ENCODE data around the gene HELZ2. TPM values are rescaled to one million over a fixed set of nuclear protein-coding genes. Genes with fewer than 3 reads are reported as not detected.

HELZ2 gene
- total and polyA plus RNA-seq, 2 of the 4 experiments (the other 2 are of a cell fraction): 4.7 to 10.6 TPM

DNA sequence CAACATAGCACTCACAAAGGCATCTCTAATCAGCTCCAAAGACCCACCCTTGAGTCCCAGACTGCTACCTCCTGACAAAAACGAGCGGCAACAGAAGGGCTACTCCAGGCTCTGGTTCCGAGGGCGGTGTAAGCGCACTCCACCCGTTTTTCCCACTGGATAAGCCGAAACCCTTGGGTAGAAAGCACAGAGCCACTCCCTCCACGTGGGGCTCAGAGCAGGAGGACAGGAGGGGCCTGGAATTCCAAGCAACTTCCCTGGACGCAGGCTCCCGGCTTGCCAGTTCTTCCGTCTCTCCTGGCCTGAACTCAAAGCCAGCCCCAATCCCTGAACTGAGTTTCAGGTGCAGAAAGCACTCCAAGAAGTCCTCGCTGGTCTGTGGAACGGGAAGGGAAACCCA is 45.5 kb upstream of the HELZ2 start:
- peaks cover 29 to 78% of the 10 kb centered on the region in 2 experiments for H3K79me1 ChIP-seq (ENCODE audit: low read depth in 1 of 2, low read length in 2 of 2)
- no TSS peak for BruUV-seq (replicated peaks)
- no peak overlapping the region for H3K18ac ChIP-seq (ENCODE audit: low read depth, low read length)
- no peak overlapping the region for H3K27ac ChIP-seq (ENCODE audit: insufficient read depth, low read length)
- H3K23ac ChIP-seq (ENCODE audit: low read depth, low read length): no peak overlapping the region
- no peak overlapping the region for H3K9ac ChIP-seq (ENCODE audit: low read depth, low read length)
- H4K8ac ChIP-seq (ENCODE audit: low read depth in 2 of 2, low read length in 2 of 2): no peak overlapping the region
- ATAC-seq (ENCODE audit: low read depth): no peak
- ChIA-PET POLR2A (ENCODE audit: unreplicated experiment) (no interaction called here), CTCF (no interaction called here)
- peak overlapping the region; percentile 28 for H2AK9ac ChIP-seq (replicated peaks; ENCODE audit: low read depth, low read length, poor library complexity)
- H4K91ac ChIP-seq (ENCODE audit: insufficient read depth, low read depth, low read length): no peak overlapping the region
- intact Hi-C loops (cut with micrococcal nuclease): no loop called here
- no peak overlapping the region for H3K4me2 ChIP-seq (ENCODE audit: low read depth, low read length)
- no peak overlapping the region for H4K5ac ChIP-seq (ENCODE audit: low read depth, low read length)
- H3K14ac ChIP-seq (replicated peaks; ENCODE audit: low read depth, low read length): no peak overlapping the region
- no peak for TF ChIP-seq CEBPB (IDR thresholded peaks at IDR 0.05; ENCODE audit: low read depth, low read length)
- no peak for TF ChIP-seq MAFK (IDR thresholded peaks at IDR 0.05; ENCODE audit: low read depth, low read length)
- TF ChIP-seq RFX5 (IDR thresholded peaks at IDR 0.05; ENCODE audit: low read depth, low read length): no peak
- TF ChIP-seq, protein P1, sequence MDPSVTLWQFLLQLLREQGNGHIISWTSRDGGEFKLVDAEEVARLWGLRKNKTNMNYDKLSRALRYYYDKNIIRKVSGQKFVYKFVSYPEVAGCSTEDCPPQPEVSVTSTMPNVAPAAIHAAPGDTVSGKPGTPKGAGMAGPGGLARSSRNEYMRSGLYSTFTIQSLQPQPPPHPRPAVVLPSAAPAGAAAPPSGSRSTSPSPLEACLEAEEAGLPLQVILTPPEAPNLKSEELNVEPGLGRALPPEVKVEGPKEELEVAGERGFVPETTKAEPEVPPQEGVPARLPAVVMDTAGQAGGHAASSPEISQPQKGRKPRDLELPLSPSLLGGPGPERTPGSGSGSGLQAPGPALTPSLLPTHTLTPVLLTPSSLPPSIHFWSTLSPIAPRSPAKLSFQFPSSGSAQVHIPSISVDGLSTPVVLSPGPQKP (IDR thresholded peaks at IDR 0.05; ENCODE audit: borderline replicate concordance, low read depth, low read length): no peak
- no peak for TF ChIP-seq RCOR1 (IDR thresholded peaks at IDR 0.05; ENCODE audit: insufficient replicate concordance, low read length)
- TF ChIP-seq MAZ (IDR thresholded peaks at IDR 0.05; ENCODE audit: borderline replicate concordance, low read depth, low read length): no peak
- TF ChIP-seq RAD21 (IDR thresholded peaks at IDR 0.05; ENCODE audit: low read length): no peak
- H3K4ac ChIP-seq (ENCODE audit: low read depth, low read length): no peak overlapping the region
- H3K56ac ChIP-seq (ENCODE audit: extremely low read depth, insufficient read depth, low read length): no peak overlapping the region
- H3K27me3 ChIP-seq (ENCODE audit: control insufficient read depth, insufficient read depth, low read length): no peaks in the 10 kb centered on the region
- no peak overlapping the region for H2BK20ac ChIP-seq (ENCODE audit: low read depth, low read length)
- no peaks in the 10 kb centered on the region for H3K4me1 ChIP-seq (ENCODE audit: control insufficient read depth, insufficient read depth, low read length)
- WGBS, 2 experiments (ENCODE audit: extremely low coverage in 2 of 2, insufficient read length in 1 of 2): 100% methylated on average over 2 of the region's 13 CpGs; no CpG with 5 or more reads in 1 of the 2 experiments
- H3K4me3 ChIP-seq (ENCODE audit: insufficient read depth, low read depth, low read length): no peak overlapping the region
- no peak for DNase-seq
- no peak overlapping the region for H2AK5ac ChIP-seq (ENCODE audit: low read depth, low read length)
- peaks cover 34% of the 10 kb centered on the region for H3K36me3 ChIP-seq (ENCODE audit: control insufficient read depth, insufficient read depth, low read length)
- peaks cover 3% of the 10 kb centered on the region; the same call in 1 of the 2 replicates for H3K9me1 ChIP-seq (ENCODE audit: insufficient read depth, low read length)
- H2BK5ac ChIP-seq (ENCODE audit: low read depth, low read length, poor library complexity, severe bottlenecking): no peak overlapping the region
- no peak overlapping the region for H2BK15ac ChIP-seq (ENCODE audit: low read depth, low read length)
- dilution Hi-C loops (cut with HindIII; ENCODE audit: low sequenced_read_pairs, unreplicated experiment): no loop called here
- no peak overlapping the region for H2AFZ ChIP-seq (replicated peaks; ENCODE audit: low read length, poor library complexity)
- H4K20me1 ChIP-seq (ENCODE audit: insufficient read depth, low read length): peaks cover 22% of the 10 kb centered on the region
- no peak overlapping the region for H2BK120ac ChIP-seq (ENCODE audit: low read depth, low read length)
- in situ Hi-C loops (cut with MboI; ENCODE audit: low sequenced_read_pairs): no loop called here
- no peaks in the 10 kb centered on the region for H3K9me3 ChIP-seq (ENCODE audit: control insufficient read depth, insufficient read depth, low read length)
